Stomach (tissue), 4 donors: Measurements from ENCODE around the gene IQSEC1.

Experiments
- CTCF ChIP-seq, 7 experiments: fragments of 450-650 bp in 4 of 7; fragments of 200-600 bp in 3 of 7; sonication (generic) in 3 of 7; IDR thresholded peaks; one replicate each; pipeline ENCODE4 v1.5.1; 2016 to 2019; ENCODE audit warnings: antibody characterized with exemption in 7 of 7, control low read depth in 2 of 7, mild to moderate bottlenecking in 1 of 7
- POLR2A ChIP-seq, 4 donors: fragments of 450-650 bp; IDR thresholded peaks; one replicate each; pipeline ENCODE4 v1.6.1; 2016; ENCODE audit warnings: antibody characterized with exemption in 4 of 4, control low read depth in 2 of 4, mild to moderate bottlenecking in 1 of 4, moderate library complexity in 1 of 4
- POLR2AphosphoS5 ChIP-seq, 3 donors: sonication (generic); formaldehyde crosslinking; IDR thresholded peaks; one replicate each; pipeline ENCODE4 v1.6.1; 2016; ENCODE audit warnings: antibody characterized with exemption in 3 of 3

GRCh38 chr3:12909710-12910109, 163.5 kb downstream of the IQSEC1 start:
- TF ChIP-seq CTCF (IDR thresholded peaks at IDR 0.05) (no peak), POLR2A (IDR thresholded peaks at IDR 0.05) (no peak), POLR2AphosphoS5 (IDR thresholded peaks at IDR 0.05) (no peak)
